Calu3 (cell line): Measurements from ENCODE around the gene TECTA. TPM values are rescaled to one million over a fixed set of nuclear protein-coding genes. Genes with fewer than 3 reads are reported as not detected.

Experiments used
- BruUV-seq: library from RNA; stranded (reverse); fragments of 400-500 nt; replicated peaks from 2 replicates; lab custom pipeline; 2021; lab: Mats Ljungman, UMichigan
- CTCF ChIA-PET: fragments of 300-600 bp; sonication (Branson Sonifier 250); formaldehyde crosslinking; loops from one replicate; lab custom pipeline; 2022; ENCODE audit warnings: antibody characterized with exemption; lab: Charles Lee
- DNase-seq: peaks from one replicate; pipeline ENCODE4 v3.0.0; 2022
- H3K27ac Mint-ChIP-seq: one replicate; pipeline ENCODE4 v1.8.0; 2022; ENCODE audit warnings: mixed read lengths; ENCODE audit not compliant: unreplicated experiment
- H3K27me3 Mint-ChIP-seq: one replicate; pipeline ENCODE4 v1.8.0; 2022; ENCODE audit warnings: mixed read lengths; ENCODE audit not compliant: unreplicated experiment
- H3K36me3 Mint-ChIP-seq: one replicate; pipeline ENCODE4 v1.8.0; 2022; ENCODE audit warnings: mild to moderate bottlenecking, moderate library complexity, mixed read lengths; ENCODE audit not compliant: insufficient read depth, unreplicated experiment
- H3K4me1 Mint-ChIP-seq: one replicate; pipeline ENCODE4 v1.8.0; 2022; ENCODE audit warnings: mild to moderate bottlenecking, low read depth, mixed read lengths; ENCODE audit not compliant: unreplicated experiment
- H3K4me3 Mint-ChIP-seq: one replicate; pipeline ENCODE4 v1.8.0; 2022; ENCODE audit warnings: mild to moderate bottlenecking, low read depth, moderate library complexity, mixed read lengths; ENCODE audit not compliant: unreplicated experiment
- H3K9me3 Mint-ChIP-seq: one replicate; pipeline ENCODE4 v1.8.0; 2022; ENCODE audit warnings: low read depth, mixed read lengths; ENCODE audit not compliant: unreplicated experiment
- intact Hi-C: fragments of 100-400 bp; cut with micrococcal nuclease; formaldehyde crosslinking; loops from one replicate; pipeline ENCODE4 v1.10.0; 2022; ENCODE audit not compliant: unreplicated experiment
- total RNA-seq: library from RNA; stranded (reverse); gene quantifications from 2 replicates; pipeline ENCODE4 v1.2.3, GENCODE V29; 2022
- TF ChIP-seq, protein P1 (sequence below): fragments of 200-600 bp; IDR thresholded peaks from one replicate; pipeline ENCODE4 v1.8.0; 2022; ENCODE audit warnings: antibody characterized with exemption; ENCODE audit not compliant: unreplicated experiment

The TECTA gene
- total RNA-seq, 1 experiment from 2014 or later: not detected

DNA sequence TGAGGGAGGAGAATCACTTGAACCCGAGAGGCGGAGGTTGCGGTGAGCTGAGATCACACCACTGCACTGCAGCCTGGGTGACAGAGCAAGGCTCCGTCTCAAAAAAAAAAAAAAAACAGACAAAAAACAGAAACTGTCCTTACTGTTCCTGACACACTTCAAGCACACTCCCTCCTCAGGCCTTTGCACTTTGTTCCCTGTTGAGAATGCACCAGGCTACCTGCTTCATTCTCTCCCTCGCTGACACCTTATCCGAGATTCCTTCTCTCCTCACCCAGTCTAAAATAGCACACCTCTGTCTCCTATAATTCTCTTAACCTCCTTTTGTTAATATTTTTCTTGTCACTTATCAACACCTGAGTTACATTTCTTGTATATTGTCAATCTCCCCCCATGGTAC is 32.3 kb upstream of the TECTA start:
- intact Hi-C loops: no loop called here
- no peaks in the 10 kb centered on the region for H3K27me3 Mint-ChIP-seq
- H3K27ac Mint-ChIP-seq: no peak overlapping the region
- TF ChIP-seq, protein P1, sequence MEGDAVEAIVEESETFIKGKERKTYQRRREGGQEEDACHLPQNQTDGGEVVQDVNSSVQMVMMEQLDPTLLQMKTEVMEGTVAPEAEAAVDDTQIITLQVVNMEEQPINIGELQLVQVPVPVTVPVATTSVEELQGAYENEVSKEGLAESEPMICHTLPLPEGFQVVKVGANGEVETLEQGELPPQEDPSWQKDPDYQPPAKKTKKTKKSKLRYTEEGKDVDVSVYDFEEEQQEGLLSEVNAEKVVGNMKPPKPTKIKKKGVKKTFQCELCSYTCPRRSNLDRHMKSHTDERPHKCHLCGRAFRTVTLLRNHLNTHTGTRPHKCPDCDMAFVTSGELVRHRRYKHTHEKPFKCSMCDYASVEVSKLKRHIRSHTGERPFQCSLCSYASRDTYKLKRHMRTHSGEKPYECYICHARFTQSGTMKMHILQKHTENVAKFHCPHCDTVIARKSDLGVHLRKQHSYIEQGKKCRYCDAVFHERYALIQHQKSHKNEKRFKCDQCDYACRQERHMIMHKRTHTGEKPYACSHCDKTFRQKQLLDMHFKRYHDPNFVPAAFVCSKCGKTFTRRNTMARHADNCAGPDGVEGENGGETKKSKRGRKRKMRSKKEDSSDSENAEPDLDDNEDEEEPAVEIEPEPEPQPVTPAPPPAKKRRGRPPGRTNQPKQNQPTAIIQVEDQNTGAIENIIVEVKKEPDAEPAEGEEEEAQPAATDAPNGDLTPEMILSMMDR: no peak
- no peak overlapping the region for H3K4me3 Mint-ChIP-seq
- peaks cover 2% of the 10 kb centered on the region for H3K9me3 Mint-ChIP-seq
- no peaks in the 10 kb centered on the region for H3K4me1 Mint-ChIP-seq
- BruUV-seq: no TSS peak
- CTCF ChIA-PET: no interaction called here
- H3K36me3 Mint-ChIP-seq: no peaks in the 10 kb centered on the region
- DNase-seq: no peak

DNA sequence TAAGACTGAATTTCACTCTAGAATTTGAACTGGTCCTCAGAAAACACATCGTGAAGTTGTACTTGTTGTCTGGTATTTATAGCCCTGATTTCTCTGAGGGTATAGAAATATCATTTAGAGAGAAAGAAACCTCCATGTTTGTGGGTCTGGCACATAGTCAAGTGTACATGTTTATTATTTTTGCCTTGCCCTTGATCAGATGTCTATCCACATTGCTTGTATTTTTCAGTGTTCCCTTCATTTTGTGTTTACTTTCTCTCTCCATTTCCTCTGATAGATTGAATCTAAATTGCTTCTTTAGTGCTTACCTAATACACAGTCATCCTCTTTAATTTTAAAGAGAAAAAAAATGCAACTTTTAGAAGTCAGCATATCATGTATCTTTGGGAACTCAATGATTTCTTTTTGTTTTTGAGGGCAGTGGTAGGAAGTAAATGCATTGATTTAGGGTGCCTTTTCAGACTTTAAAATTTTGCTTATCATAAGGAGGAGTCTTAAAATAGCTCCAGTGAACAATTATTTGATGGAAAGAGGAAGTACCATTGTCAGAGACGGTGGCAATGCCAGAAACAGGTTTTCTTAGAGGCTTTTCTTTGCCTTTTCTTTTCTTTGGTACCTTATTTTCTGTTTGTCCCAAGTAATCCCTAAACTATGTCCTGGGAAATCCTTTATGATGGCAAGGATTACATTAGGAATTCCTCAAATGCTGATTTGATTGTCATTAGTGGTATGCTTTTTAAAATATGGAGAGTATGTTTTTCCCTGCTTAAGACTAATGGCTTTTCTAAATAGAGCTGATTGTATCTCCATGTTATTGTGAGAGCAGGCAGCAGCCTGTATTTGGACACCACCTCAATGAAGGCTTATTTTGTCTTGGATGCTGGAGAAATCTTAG is 29.8 kb upstream of the TECTA start:
- CTCF ChIA-PET: no interaction called here
- DNase-seq: no peak
- no peak overlapping the region for H3K4me3 Mint-ChIP-seq
- H3K36me3 Mint-ChIP-seq: no peaks in the 10 kb centered on the region
- H3K27ac Mint-ChIP-seq: no peak overlapping the region
- H3K27me3 Mint-ChIP-seq: no peaks in the 10 kb centered on the region
- BruUV-seq: no TSS peak
- no peaks in the 10 kb centered on the region for H3K4me1 Mint-ChIP-seq
- H3K9me3 Mint-ChIP-seq: peaks cover 2% of the 10 kb centered on the region
- TF ChIP-seq, protein P1: no peak
- intact Hi-C loops: no loop called here

DNA sequence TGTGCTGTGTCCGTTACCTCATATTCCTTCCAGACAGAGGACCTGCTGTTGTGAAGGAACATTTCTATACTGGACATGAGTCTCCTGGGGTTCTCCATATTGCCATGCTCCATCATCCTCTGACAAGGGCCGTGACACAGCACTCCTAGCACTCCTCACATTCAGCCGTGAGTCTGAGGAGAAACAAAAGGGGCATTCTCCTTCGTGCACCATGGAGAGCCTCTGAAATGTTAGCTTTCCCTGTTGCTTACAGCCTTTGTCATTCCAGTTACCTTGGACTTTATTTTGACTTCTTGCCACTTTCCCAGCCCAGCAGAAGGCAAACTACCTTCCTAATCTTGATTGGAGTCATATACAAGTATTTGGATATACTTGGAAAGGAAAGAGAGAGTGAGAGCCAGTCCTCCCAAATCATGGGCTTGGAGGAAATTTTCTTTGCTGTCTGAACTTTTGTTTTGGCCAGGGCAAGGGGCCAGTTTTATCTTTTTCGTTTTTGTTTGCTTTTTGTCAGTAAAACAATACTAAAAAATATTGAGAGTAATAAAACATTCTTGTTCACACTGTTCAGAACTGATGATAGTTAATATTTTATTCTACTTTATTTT is 29.1 kb upstream of the TECTA start:
- no peak overlapping the region for H3K4me3 Mint-ChIP-seq
- CTCF ChIA-PET: no interaction called here
- no TSS peak for BruUV-seq
- TF ChIP-seq, protein P1: no peak
- no peaks in the 10 kb centered on the region for H3K36me3 Mint-ChIP-seq
- no peak overlapping the region for H3K27ac Mint-ChIP-seq
- H3K27me3 Mint-ChIP-seq: no peaks in the 10 kb centered on the region
- intact Hi-C loops: no loop called here
- H3K9me3 Mint-ChIP-seq: peaks cover under 1% of the 10 kb centered on the region
- H3K4me1 Mint-ChIP-seq: no peaks in the 10 kb centered on the region
- no peak for DNase-seq

DNA sequence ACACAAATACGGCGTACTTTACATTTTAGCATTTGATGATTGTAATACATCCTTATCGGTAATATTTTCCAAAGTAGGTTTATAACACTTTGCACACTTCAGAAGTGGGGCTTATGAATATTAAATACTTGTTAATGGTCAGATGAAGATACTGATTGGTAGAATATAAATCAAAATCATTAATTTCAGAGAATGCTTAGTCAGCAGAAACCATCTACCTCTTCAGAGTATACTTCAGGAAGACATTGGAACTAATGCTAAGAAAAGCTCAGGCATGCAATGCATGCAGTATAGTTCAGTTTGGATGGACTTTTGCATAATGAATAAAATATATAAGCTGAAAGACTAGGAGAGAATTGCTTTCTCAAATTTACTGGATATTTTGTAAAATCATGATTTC is 19.7 kb upstream of the TECTA start:
- Mint-ChIP-seq H3K27me3 (peaks cover 9% of the 10 kb centered on the region), H3K4me1 (no peaks in the 10 kb centered on the region), H3K9me3 (no peaks in the 10 kb centered on the region), H3K4me3 (no peak overlapping the region), H3K36me3 (no peaks in the 10 kb centered on the region), H3K27ac (no peak overlapping the region)
- intact Hi-C loops: no loop called here
- TF ChIP-seq, protein P1: no peak
- no TSS peak for BruUV-seq
- CTCF ChIA-PET: no interaction called here
- DNase-seq: no peak
